DMS79 treated with DMSO at 0.1 percent for 48 hours (cell line): Measurements from ENCODE around the gene G6PC2.
"Not testable (repeated sequence)": the region's sequence is repeated elsewhere in the genome, so short reads cannot be mapped to it uniquely, and the experiment has no call there.

Source experiments
- DNase-seq: peaks from one replicate; lab custom pipeline; 2025; lab: John Stamatoyannopoulos, UW

The G6PC2 gene

GRCh38 chr2:168907940-168908662 is 7.0 kb downstream of the G6PC2 start:
- DNase-seq: no peak

GRCh38 chr2:168910330-168910729 is 9.2 kb downstream of the G6PC2 start:
- no peak for DNase-seq

DNA sequence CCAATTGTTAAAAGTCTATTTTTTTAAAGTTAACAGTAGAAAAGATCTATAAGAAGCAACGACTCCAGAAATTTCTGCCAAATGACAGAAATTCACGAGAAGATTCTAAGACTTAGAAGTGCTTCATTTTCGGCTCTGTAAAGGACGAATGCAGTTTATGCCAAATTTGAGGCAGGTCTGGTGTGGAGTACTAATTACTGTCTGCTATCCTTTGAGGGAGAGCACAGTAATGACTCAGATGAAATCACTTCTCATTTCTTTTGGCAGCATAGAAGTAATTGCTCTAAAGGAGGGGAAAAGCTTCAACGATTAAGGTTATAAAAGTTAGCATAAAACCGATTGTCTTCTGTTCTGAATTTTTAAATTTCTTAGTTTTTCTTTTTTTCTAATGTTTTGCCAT is 11.4 kb downstream of the G6PC2 start:
- DNase-seq: no peak

DNA sequence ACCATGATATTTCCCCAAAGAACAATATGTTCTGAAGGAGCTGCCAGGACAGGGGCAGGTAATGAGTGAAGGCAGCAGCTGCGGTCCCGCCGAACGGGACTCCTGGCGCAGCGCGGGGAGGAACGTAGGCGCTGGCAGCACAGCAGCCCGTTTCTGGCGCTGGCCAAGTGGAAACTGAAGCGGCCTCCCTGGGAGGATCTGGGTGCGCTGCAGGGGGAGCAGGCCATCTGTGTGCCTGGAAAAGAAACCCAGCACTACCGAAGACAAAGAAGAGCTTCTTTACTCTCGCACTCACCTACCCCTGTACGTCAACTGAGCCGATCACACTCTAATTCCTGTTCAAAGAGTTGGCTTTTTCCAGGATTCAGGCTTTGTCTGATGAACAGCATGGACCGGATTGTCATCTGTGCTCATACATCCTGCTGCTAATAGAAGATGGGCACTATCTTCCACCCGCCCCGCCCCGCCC is 11.8 kb downstream of the G6PC2 start:
- no peak for DNase-seq

DNA sequence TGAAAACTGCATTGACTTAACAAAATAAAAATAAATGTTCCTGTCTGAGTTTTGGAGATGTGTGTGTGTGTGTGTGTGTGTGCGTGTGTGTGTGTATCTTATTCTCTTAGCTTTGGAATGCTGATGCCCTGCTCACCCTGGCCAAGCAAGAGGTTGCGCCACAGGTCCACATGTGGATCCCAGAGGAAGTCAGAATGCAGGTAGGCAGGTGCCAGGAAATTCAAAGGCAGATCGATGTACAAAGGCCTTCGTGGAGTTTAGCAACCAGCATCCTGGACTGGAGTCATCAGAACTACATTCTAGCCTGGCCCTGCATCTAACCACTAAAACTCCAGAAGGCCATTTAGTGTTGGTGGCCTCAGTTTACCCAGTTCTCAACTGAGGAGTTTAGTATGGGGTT is 12.4 kb downstream of the G6PC2 start:
- no peak for DNase-seq

- no peak for DNase-seq
Measured at GRCh38 chr2:168915441-168916330, 14.6 kb downstream of the G6PC2 start.

DNA sequence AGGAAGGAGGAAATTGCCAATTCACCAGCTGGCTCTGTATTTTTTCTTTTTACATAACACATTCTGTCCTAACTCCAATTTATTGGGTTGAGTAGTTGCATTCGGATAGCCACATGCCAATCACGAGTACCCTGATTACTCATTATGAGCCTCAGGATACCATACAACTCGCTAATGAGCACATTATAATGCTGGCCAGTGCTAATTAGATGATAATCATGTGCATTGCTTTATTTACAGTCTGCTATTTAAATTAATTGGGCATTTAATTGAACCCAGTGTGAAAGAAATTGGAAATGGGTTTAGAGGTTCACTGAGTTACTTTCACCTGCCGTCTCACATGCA is 15.2 kb downstream of the G6PC2 start:
- DNase-seq: no peak

DNA sequence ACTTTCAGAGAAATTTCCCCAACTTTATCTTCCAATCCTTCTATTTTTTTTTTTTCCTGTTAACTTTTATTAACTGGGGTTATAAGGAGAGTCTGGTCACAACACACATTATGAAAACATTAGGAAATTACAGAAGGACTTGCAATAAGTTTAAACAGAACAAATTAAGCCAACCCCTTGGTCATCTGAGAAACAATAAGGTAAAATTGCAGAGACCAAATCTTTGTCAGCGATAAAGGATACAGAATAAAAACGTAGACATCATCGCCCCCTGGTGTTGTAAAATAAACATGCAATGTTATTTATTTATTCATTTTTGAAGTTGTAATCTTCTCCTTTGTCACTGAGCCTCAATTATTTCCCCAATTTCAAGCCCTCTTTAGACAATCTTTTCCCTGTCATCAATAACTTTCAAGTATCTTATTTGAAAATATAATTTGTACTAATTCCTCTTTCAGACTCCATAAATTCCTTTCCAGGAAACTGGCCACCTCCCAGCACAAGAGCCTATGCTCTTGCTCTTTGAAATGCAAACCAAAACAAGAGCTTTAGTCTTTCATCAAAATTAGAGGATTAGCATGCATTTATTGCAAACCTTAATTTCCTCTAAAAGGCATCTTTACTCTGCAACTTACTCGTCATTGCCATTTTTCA is 19.5 kb downstream of the G6PC2 start:
- peak; percentile 39 for DNase-seq

DNA sequence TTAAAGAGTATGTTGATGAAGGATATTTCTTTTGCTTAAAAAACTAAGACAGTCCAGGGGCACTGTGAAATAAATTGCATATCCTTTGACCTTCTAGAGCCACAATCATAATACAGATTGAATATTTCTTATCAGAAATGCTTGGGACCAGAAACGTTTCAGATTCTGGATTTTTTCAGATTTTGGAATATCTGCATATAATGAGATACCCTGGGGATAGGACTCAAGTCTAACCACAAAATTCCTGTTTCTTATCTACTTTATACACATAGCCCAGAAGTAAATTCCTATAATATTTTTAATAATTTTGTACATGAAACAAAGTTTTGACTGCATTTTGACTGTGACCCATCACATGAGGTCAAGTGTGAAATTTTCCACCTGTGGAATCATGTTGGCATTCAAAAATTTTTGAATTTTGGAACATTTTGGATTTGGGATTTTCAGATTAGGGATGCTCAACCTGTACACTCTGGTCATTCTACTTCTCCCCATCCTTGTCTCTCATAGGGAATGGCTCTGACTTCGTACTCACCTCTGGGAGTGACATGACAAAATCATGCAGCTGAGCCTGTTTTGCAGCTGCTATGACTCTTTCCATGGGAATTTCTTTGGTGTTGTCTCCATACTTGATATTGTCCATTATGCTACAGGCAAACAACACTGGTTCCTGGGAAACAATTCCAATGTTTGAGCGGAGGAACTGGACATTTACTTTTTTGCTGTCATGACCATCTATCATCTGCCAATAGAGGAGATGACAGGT is 25.7 kb downstream of the G6PC2 start:
- no peak for DNase-seq

GRCh38 chr2:168928113-168928831 is 27.2 kb downstream of the G6PC2 start:
- DNase-seq: peak; percentile 14

DNA sequence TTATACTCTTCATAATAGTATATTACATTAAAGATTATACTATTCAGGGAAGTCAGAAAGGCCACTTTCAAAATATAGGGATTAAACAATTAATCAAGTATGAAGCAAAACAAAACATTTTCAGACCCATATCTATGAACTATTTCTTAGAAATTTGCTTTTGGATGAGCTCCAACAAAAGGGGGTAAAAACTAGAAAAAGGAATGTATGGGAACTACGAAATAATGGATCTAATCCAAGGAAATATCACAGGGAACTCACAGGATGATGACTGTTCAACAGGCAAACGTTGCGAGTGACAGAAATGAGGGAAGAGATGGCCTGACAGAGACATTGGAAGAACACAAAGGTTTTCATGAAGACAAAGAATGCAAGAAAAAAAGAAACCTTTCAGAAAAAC is 27.9 kb downstream of the G6PC2 start:
- no peak for DNase-seq

DNA sequence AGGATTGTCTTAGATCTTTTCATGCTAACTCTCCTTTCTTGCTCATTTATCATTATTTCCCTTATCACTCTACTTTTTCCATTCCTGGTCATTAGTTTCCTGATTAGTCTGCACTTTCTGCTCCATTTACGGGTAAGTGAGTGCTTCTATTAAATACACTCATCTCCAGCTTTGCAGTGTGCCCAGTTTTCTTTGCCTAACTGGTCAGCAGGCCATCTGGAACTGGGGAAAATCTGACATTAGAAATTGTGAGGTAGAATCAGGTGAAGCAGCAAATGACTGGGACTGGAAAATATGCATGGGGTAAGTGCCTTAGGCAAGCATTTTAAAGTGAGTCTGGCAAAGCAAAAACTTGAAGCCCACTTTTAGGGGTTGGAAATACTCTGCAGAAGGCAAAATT is 29.2 kb downstream of the G6PC2 start:
- DNase-seq: peak; percentile 11

GRCh38 chr2:168932174-168932573 is 31.1 kb downstream of the G6PC2 start:
- not testable (repeated sequence) for DNase-seq

- no peak for DNase-seq
Measured at GRCh38 chr2:168934826-168935225, 33.7 kb downstream of the G6PC2 start.

DNA sequence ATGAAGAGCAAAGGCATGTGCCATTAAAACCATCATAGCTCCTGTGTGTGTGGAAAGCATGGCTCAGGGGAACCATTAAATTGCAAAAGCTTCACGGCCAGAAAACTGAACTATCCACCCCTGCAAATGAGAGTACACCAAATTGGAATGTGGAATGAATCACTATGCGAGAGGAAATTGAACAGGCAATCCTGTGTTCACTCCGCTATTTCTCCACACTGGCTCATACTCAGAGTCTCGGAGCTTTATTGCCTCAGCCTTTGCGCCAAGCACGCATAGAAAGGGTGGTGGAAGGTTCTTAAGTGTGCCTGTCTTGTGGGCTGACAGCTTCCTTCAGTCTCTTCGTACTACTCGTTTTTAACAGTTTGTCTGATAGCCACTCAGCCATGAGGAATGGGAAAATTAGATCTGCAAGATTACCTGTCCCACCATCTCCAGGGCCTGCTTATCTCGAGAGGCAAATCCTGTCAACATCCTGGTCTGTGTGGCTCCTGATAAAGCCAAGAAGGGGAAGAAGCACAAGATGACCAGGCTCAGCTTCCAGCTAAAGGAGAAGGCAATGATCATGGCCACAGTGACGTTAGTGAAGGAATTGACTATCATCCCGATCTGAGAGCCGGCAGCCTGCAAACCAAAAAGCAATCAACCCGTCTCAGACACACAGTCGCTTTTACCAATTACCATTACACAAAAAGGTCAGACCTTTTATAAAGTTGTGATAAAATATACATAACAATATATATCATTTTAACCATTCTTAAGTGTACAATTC is 34.9 kb downstream of the G6PC2 start:
- no peak for DNase-seq

- no peak for DNase-seq
Measured at GRCh38 chr2:168939061-168939460, 38.0 kb downstream of the G6PC2 start.

GRCh38 chr2:168939918-168940317 is 38.8 kb downstream of the G6PC2 start:
- DNase-seq: no peak

GRCh38 chr2:168941297-168941696 is 40.2 kb downstream of the G6PC2 start:
- no peak for DNase-seq

GRCh38 chr2:168944065-168944464 is 43.0 kb downstream of the G6PC2 start:
- no peak for DNase-seq

DNA sequence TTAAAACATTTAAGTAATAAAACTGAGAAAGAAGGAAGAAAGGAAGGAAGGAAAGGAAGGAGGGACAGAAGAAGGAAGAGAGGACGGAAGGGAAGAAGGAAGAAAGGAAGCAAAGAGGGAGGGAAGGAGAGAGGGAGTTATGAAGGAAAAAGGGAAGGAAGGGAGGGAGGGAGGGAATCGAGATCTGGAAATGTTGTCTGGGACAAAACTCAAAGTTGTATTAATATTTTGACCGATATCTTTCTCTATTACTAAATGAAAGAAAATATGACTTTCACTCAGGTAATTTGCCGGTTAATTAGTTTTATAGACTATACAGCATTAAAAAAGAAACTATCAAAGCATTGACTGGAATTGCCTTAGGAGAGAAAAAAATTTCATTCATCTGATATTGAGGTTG is 44.4 kb downstream of the G6PC2 start:
- DNase-seq: no peak
